Cardiac fibroblast (primary cell): ENCODE results near the gene MED14.
"Not testable (repeated sequence)": the region's sequence is repeated elsewhere in the genome, so short reads cannot be mapped to it uniquely, and the experiment has no call there.

Experiments
- DNase-seq, 2 donors: peaks; one replicate each; pipeline versions ENCODE4 v3.0.0 to v3.0.0-alpha.2; 2010; ENCODE audit warnings: low read depth in 2 of 2
- H3K4me3 ChIP-seq, 2 donors: replicated peaks in 1 of 2; 1 replicate in 1 of 2; 2 replicates in 1 of 2; pipeline ENCODE4 v1.5.1; 2011; ENCODE audit warnings: low read depth in 2 of 2, low read length in 2 of 2, mild to moderate bottlenecking in 2 of 2, moderate library complexity in 1 of 2
- TF ChIP-seq, protein P1 (sequence below): IDR thresholded peaks from one replicate; pipeline ENCODE4 v1.5.1; 2011; ENCODE audit warnings: low read depth, mild to moderate bottlenecking, low read length, inconsistent platforms

Gene MED14

DNA sequence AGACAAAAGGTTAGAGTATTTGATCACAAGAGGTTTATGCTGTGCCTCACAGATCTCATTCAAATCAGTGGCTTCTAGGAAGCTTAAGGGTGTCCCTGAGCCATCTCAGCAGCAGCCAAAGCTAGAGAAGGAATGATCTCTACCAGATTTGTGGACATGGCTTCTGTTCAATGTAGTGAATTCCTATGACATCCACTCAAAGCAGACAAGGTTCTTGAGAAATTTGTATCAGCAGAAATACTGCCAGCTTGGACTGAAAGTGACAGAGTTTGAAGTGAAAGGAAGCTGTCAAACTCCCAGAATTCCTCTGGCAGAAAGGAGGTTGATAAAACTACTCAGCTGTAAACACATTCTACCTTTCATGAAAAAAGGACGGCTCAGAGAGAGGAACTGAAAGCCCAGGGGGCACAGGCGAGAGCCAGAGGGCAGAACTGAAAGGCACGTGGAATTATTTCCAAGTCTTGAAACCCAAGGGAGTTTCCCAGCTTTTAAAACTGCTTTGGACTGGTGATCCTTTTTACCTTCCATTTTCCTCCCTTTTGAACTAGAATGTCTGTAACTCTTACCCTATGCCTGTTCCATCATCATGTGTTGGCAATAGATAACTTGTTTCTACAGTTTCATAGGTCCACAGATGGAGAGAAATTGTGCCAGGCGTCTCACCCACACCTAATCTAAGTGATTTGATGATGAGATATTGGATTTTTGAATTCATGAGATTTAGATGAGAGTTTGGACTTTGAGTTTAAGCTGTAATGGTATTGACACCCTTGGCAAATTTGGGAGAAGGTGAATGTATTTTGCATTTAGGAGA, 14.5 kb upstream of the MED14 start:
- TF ChIP-seq, protein P1, sequence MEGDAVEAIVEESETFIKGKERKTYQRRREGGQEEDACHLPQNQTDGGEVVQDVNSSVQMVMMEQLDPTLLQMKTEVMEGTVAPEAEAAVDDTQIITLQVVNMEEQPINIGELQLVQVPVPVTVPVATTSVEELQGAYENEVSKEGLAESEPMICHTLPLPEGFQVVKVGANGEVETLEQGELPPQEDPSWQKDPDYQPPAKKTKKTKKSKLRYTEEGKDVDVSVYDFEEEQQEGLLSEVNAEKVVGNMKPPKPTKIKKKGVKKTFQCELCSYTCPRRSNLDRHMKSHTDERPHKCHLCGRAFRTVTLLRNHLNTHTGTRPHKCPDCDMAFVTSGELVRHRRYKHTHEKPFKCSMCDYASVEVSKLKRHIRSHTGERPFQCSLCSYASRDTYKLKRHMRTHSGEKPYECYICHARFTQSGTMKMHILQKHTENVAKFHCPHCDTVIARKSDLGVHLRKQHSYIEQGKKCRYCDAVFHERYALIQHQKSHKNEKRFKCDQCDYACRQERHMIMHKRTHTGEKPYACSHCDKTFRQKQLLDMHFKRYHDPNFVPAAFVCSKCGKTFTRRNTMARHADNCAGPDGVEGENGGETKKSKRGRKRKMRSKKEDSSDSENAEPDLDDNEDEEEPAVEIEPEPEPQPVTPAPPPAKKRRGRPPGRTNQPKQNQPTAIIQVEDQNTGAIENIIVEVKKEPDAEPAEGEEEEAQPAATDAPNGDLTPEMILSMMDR: no peak
- peak in 1 of 2 donors; percentile 15 for DNase-seq
- H3K4me3 ChIP-seq: no peak overlapping the region

DNA sequence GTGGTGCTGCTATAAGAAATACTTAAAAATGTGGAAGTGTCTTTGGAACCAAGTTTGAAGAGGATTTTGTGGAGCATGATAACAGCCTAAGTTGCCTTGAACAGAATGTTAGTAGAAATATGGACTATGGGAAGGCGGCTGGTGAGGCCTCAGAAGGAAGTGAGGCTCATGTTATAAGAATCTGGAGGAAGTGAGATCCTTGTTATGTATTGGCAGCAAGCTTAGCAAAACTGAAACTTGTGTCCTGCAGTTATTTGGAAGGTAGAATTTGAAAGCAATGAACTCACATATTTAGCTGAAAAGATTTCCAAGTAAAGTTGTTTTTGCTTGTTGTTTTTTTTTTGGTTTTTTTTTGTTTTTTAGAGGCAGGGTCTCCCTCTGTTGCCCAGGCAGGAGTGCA, 13.6 kb upstream of the MED14 start:
- no peak overlapping the region for H3K4me3 ChIP-seq
- TF ChIP-seq, protein P1: no peak
- DNase-seq: no peak

DNA sequence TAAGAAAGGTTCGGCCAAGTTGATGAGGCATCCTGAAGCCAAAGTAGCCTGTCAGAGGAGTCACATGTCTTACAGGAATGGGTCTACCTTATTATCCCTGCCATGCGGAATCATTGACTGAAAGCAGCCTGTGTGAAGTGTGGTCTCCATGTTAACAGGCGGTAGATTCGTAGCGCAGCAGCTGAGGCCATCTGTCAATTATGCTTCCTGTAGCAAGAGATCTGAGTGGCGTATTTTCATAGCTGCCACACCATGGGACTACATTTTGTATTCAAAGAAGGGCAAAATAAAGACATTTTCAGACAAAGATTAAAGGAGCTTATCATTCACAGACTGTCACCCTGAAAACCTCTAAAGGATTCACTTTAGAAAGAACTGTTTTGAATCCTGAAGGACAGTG, 11.2 kb upstream of the MED14 start:
- no peak for DNase-seq
- TF ChIP-seq, protein P1: no peak
- H3K4me3 ChIP-seq: no peak overlapping the region

DNA sequence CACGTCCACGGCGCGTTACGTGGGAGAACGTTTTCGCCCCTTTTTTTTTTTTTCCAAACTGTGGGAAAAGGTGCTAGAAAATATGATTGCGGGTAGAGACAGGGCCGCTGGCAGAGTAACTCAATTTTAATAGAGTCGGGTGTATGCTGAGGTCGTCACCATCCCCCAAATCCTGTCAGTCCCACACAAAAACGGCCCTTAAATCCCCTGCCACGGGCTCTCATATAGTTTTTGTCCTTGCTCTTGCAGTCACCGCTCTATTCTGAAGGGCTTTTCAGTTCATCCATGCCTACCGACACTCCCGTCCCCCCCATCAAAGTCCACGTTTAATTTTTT, 796 bp upstream of the MED14 start:
- no peak for DNase-seq
- TF ChIP-seq, protein P1: no peak
- peak overlapping the region; percentile 61 to 71 for H3K4me3 ChIP-seq

DNA sequence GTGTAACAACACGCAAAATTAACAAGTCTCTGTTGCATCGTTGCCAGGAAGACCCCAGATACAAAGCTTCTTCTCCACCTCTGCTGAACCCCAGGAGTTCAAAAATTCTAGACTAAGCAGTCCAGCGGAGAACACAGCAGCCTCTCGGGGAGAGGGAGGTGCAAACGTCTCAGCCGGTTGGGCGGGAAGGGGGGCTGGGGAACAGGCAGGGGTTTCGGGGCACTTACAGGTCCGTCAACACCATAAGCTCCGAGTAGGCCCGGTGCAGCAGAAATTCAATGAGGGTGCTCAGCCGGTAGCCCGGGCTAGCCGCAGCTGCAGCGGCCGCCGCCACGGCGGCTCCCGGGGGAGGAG, 394 bp downstream of the MED14 start:
- H3K4me3 ChIP-seq: peak overlapping the region; percentile 61 to 71
- DNase-seq: peak in 1 of 2 donors; percentile 31
- TF ChIP-seq, protein P1: no peak

DNA sequence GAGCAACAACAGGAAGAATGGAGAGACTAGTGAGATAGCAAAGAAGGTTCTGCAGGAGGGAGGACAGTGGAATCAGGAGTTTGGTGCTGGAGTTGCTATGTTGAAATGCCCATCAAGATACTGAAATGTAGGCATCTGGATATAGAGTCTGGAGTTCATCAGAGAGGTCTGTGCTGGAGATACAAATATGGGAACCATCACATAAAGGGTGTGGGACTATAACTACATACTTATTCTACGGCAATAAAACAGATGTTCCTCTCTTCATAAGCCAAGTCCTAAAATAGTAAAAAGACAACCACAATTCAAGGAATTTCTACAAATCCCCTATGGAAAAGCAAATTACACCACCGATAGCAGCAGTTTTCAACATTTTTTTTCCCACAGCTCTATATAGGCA, 1.6 kb downstream of the MED14 start:
- peak in 1 of 2 donors; percentile 20 for DNase-seq
- peak overlapping the region in 1 of 2 donors; percentile 71 for H3K4me3 ChIP-seq
- TF ChIP-seq, protein P1: no peak

DNA sequence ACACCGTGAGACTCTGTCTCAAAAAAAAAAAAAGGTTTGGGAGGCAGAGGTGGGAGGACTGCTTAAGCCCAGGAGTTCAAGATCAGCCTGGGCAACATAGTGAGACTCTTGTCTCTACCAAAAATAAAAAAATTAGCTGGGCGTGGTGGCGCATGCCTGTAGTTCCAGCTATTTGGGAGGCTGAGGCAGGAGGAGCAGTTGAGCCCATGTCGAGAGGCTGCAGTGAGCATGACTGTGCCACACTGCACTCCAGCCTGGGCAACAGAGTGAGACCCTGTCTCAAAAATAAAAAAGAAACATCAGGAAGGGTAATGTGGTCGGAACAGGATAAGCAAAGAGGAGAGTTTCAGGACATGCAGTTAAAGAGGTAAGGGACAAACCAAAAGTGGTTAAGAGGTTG, 2.8 kb downstream of the MED14 start:
- not testable (repeated sequence) for DNase-seq

More for the DNA sequence above, 2.8 kb downstream of the MED14 start:
- H3K4me3 ChIP-seq: not testable (repeated sequence)
